ENCODE measurements around the gene KHK.

Gene KHK

GRCh38 chr2:27130396-27130795, 43.8 kb downstream of the KHK start:
- no peak for DNase-seq

- no peak for DNase-seq
Observed at GRCh38 chr2:27131429-27131828, 44.9 kb downstream of the KHK start.

DNA sequence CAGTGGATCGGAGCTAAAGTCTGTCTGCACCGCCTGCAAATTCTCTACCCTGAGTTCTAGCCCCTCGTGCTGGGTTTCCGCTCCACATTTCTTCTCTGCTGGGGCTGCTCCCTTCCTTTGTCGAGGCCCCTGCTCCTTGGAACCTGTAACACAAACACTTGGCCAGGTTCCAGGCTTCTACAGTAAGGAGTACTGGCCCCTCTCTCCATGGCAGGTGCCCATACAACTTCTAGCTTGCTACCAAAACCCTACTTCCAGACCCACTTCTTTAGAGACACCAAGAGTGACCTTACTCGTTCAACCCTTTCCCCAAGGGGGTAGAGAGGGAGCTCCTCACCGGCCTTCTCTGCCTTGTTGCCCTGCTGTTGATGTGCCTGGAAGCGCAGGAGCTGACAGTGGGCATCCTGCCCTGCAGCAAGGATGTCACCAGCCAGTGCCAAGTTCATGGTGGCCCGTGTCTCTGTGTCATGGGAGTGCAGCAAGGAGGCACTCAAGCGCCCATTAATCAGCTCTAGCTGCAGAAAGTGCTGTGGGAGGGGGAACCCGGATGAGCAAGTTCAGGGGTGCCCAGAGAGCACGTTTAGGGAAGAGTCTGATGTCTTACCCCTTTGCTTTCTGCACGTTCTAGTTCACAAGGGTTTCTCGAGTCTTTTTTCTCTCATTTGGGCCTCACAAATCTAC, 46.8 kb downstream of the KHK start:
- DNase-seq: no peak

GRCh38 chr2:27133905-27134780, 47.6 kb downstream of the KHK start, which contains the start of gene PREB:
PREB (minus strand) TSS chr2:27134636; CDS start chr2:27134421, 215 bp downstream.
- peak; percentile 89 for DNase-seq

GRCh38 chr2:27134781-27135477, 48.4 kb downstream of the KHK start:
- DNase-seq: no peak

GRCh38 chr2:27135478-27135955, 48.9 kb downstream of the KHK start:
- DNase-seq: no peak

DNA sequence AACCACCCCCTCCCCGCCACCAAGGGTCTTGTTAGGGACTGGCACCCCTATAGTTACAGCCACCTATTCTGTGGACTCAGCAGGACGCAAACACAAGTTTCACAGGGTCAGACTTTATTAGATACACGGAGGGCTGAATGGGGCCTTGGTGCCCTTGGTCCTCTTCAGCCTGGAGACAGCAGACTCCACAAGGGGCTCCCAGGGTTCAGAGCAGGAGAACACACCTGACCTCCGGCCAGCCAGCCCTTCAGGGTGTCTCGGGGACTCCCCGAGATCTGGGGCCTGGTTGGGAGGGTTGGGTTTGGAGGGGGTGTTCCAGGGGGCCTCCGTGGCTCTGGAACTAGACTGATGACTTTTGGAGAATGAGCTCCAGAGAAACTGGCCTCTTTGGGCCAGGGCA, 50.2 kb downstream of the KHK start:
- DNase-seq: no peak

GRCh38 chr2:27137322-27137935, 50.9 kb downstream of the KHK start:
- no peak for DNase-seq

- no peak for DNase-seq
Observed at GRCh38 chr2:27138111-27138510, 51.5 kb downstream of the KHK start.

- no peak for DNase-seq
Observed at GRCh38 chr2:27139310-27139709, 52.7 kb downstream of the KHK start, which contains the start of gene PRR30. PRR30 (minus strand) TSS chr2:27139410; CDS start chr2:27138329, 1,081 bp downstream.

- no peak for DNase-seq
Observed at GRCh38 chr2:27143285-27143684, 56.7 kb downstream of the KHK start.

- DNase-seq: no peak
Observed at GRCh38 chr2:27145682-27146081, 59.1 kb downstream of the KHK start.

DNA sequence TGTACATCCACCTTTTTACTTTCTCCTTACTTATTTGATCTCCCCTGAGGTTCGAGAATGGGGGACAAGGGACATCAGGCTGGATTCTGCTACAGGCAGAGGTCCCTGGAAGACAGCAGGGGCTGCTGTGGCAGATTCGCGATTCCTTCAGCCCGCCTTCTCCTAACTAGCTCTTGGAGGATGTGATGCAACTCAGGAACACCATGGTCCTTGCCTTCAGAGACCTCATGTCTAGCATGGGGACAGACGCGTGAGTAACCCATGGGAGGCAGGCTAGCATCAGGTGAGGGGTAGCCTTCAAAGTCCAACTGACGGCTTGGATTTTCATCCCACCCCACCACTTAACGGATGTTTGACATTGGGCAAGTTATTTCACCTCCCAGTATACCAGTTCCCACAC, 61.4 kb downstream of the KHK start:
- DNase-seq: no peak

GRCh38 chr2:27148801-27149439, 62.3 kb downstream of the KHK start, which contains the start of gene TCF23:
TCF23 (plus strand) TSS chr2:27149004; CDS start chr2:27149134, 130 bp downstream.
- DNase-seq: no peak

GRCh38 chr2:27149570-27150405, 63.2 kb downstream of the KHK start:
- no peak for DNase-seq
